ENCODE measurements around the gene OR52A1.

DNA sequence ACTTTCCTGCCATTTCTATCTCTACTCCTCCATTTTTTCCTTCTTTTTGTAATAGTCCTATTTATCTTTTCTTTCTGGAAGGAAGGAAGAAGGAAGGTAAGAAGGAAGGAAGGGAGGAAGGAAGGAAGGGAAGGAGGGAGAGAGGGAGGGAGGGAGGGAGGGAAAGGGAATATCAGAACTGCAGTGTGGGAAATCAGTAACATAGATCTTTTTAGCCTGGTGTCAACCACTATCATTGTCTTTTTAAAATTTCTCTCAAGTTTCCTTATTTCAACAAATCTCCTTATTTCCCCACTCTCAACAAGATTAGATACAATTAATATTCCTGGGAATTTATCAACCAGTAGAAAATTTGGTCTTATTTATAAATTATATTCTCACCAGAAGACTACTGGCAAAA is 51.5 kb downstream of the OR52A1 start:
- no peak for TF ChIP-seq CEBPG (CRISPR knock-in tag; IDR thresholded peaks at IDR 0.05)
- no peak for TF ChIP-seq CEBPG (tag; conservative IDR thresholded peaks at IDR 0.05 in 1 of 2, IDR thresholded peaks at IDR 0.05 in 1 of 2)
- no peak for TF ChIP-seq CREM (IDR thresholded peaks at IDR 0.05; ENCODE audit: low read depth)
